Measurements from ENCODE around the gene SUN3.

The SUN3 gene

DNA sequence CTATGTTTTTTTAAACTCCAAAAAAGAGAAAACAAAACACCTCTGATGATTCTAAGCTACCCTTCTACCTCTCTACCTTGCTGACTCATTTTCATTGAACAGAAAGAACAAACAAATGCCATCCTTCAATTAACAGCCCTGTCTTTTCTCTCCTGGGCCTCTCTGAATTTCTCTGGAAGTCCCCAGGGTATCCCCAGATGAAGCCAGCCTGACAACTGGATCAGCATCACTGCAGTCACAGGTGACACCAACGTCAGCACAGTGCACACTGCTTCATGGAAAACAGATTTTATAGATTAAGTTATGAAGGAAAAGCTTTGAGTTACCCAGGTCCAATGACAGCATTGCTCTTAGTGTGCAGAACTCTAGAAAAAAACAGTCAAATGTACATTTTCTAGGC, 55.2 kb downstream of the SUN3 start:
- Histone ChIP-seq H3K27ac (no peak overlapping the region), H3K36me3 (peaks cover 60% of the 10 kb centered on the region), H3K4me3 (ENCODE audit: low read depth in 1 of 2, low read length in 1 of 2) (no peak overlapping the region), H3K4me1 (ENCODE audit: control insufficient read depth in 1 of 2, insufficient read depth in 1 of 2, low read depth in 1 of 2, low read length in 1 of 2) (peaks cover 6 to 19% of the 10 kb centered on the region in 2 experiments), H3K9me3 (no peaks in the 10 kb centered on the region), H3K27me3 (no peaks in the 10 kb centered on the region)
- TF ChIP-seq, protein P1, sequence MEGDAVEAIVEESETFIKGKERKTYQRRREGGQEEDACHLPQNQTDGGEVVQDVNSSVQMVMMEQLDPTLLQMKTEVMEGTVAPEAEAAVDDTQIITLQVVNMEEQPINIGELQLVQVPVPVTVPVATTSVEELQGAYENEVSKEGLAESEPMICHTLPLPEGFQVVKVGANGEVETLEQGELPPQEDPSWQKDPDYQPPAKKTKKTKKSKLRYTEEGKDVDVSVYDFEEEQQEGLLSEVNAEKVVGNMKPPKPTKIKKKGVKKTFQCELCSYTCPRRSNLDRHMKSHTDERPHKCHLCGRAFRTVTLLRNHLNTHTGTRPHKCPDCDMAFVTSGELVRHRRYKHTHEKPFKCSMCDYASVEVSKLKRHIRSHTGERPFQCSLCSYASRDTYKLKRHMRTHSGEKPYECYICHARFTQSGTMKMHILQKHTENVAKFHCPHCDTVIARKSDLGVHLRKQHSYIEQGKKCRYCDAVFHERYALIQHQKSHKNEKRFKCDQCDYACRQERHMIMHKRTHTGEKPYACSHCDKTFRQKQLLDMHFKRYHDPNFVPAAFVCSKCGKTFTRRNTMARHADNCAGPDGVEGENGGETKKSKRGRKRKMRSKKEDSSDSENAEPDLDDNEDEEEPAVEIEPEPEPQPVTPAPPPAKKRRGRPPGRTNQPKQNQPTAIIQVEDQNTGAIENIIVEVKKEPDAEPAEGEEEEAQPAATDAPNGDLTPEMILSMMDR (IDR thresholded peaks at IDR 0.05): no peak

- Histone ChIP-seq H3K4me3 (ENCODE audit: low read depth in 1 of 2, low read length in 1 of 2) (no peak overlapping the region), H3K36me3 (peaks cover 64% of the 10 kb centered on the region)
- TF ChIP-seq, protein P1 (IDR thresholded peaks at IDR 0.05): no peak
Observed at GRCh38 chr7:47970761-47971160, 58.1 kb downstream of the SUN3 start.

GRCh38 chr7:47968847-47969774, 59.8 kb downstream of the SUN3 start:
- H3K27ac ChIP-seq: peak overlapping the region; percentile 43
- no peaks in the 10 kb centered on the region for H3K9me3 ChIP-seq
- no peak overlapping the region for H3K4me3 ChIP-seq (ENCODE audit: low read depth in 1 of 2, low read length in 1 of 2)
- TF ChIP-seq, protein P1 (IDR thresholded peaks at IDR 0.05): peak; percentile 39
- no peaks in the 10 kb centered on the region for H3K27me3 ChIP-seq
- peaks cover 0 to 13% of the 10 kb centered on the region in 2 experiments for H3K4me1 ChIP-seq (ENCODE audit: control insufficient read depth in 1 of 2, insufficient read depth in 1 of 2, low read depth in 1 of 2, low read length in 1 of 2)
- peaks cover 64% of the 10 kb centered on the region for H3K36me3 ChIP-seq

More at GRCh38 chr7:47970761-47971160, 58.1 kb downstream of the SUN3 start:
- no peaks in the 10 kb centered on the region for H3K9me3 ChIP-seq
- H3K27me3 ChIP-seq: no peaks in the 10 kb centered on the region
- peak overlapping the region; percentile 68 for H3K27ac ChIP-seq
- H3K4me1 ChIP-seq (ENCODE audit: control insufficient read depth in 1 of 2, insufficient read depth in 1 of 2, low read depth in 1 of 2, low read length in 1 of 2): peaks cover 0 to 13% of the 10 kb centered on the region in 2 experiments

GRCh38 chr7:47967708-47968107, 61.2 kb downstream of the SUN3 start:
- TF ChIP-seq, protein P1 (IDR thresholded peaks at IDR 0.05): no peak
- no peak overlapping the region for H3K4me3 ChIP-seq (ENCODE audit: low read depth in 1 of 2, low read length in 1 of 2)
- H3K9me3 ChIP-seq: no peaks in the 10 kb centered on the region
- H3K27me3 ChIP-seq: no peaks in the 10 kb centered on the region
- H3K27ac ChIP-seq: no peak overlapping the region
- peaks cover 0 to 13% of the 10 kb centered on the region in 2 experiments for H3K4me1 ChIP-seq (ENCODE audit: control insufficient read depth in 1 of 2, insufficient read depth in 1 of 2, low read depth in 1 of 2, low read length in 1 of 2)
- H3K36me3 ChIP-seq: peaks cover 64% of the 10 kb centered on the region

DNA sequence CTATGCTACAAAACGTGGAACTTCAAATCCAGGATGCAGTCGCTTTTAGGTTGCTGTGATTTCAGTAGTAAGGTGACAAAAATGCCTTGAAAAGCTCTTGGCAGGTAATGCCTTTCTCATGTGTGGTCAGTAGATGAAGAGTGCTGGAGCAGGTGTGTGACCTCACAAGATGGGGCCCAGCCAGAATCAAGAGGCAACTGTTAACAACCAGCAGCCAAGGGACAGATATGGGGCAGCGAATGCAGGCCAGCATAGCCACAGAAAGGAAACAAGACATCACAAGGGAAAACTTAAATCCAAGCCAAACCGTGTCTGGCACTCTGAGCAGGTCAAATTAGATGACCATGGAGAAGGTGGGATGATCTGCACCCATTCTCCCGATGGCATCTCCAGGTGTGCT, 61.8 kb downstream of the SUN3 start:
- Histone ChIP-seq H3K27ac (no peak overlapping the region), H3K27me3 (no peaks in the 10 kb centered on the region), H3K36me3 (peaks cover 69% of the 10 kb centered on the region), H3K4me1 (ENCODE audit: control insufficient read depth in 1 of 2, insufficient read depth in 1 of 2, low read depth in 1 of 2, low read length in 1 of 2) (peaks cover 0 to 13% of the 10 kb centered on the region in 2 experiments), H3K4me3 (ENCODE audit: low read depth in 1 of 2, low read length in 1 of 2) (no peak overlapping the region), H3K9me3 (no peaks in the 10 kb centered on the region)
- TF ChIP-seq, protein P1 (IDR thresholded peaks at IDR 0.05): no peak

All from neutrophil (primary cell).